RWPE2 (cell line): ENCODE data around the gene EOLA2.
"Not testable (repeated sequence)": the region's sequence is repeated elsewhere in the genome, so short reads cannot be mapped to it uniquely, and the experiment has no call there.

Source experiments
- ATAC-seq: fragments of 200-7000 bp; cut with Tn5 transposase; 3 replicates; pipeline ENCODE4 v1.9.1; 2021; ENCODE audit warnings: low read depth
- DNase-seq: peaks from one replicate; pipeline ENCODE4 v3.0.0-alpha.2; 2020; ENCODE audit warnings: low spot score
- H3K27ac ChIP-seq: fragments of 450-650 bp; 2 replicates; pipeline ENCODE4 v1.5.1; 2017; ENCODE audit warnings: mild to moderate bottlenecking; ENCODE audit not compliant: poor library complexity, severe bottlenecking
- H3K27me3 ChIP-seq: fragments of 250-450 bp; sonication (Bioruptor Pico); 2 replicates; pipeline ENCODE4 v1.5.1; 2021; ENCODE audit warnings: mild to moderate bottlenecking, moderate library complexity; ENCODE audit not compliant: insufficient read depth, poor library complexity, severe bottlenecking
- H3K36me3 ChIP-seq: fragments of 250-450 bp; sonication (Bioruptor Pico); 2 replicates; pipeline ENCODE4 v1.5.1; 2020; ENCODE audit warnings: low read depth, mild to moderate bottlenecking, moderate library complexity
- H3K4me1 ChIP-seq: fragments of 250-450 bp; sonication (Bioruptor Pico); 2 replicates; pipeline ENCODE4 v1.5.1; 2021; ENCODE audit warnings: mild to moderate bottlenecking, moderate library complexity; ENCODE audit not compliant: insufficient read depth, poor library complexity, severe bottlenecking
- H3K4me3 ChIP-seq: fragments of 250-450 bp; sonication (Bioruptor Pico); 2 replicates; pipeline ENCODE4 v1.5.1; 2021; ENCODE audit warnings: mild to moderate bottlenecking, moderate library complexity; ENCODE audit not compliant: severe bottlenecking
- H3K9me3 ChIP-seq: fragments of 250-450 bp; sonication (Bioruptor Pico); 2 replicates; pipeline ENCODE4 v1.5.1; 2021; ENCODE audit warnings: mild to moderate bottlenecking, moderate library complexity; ENCODE audit not compliant: severe bottlenecking
- CTCF ChIP-seq: fragments of 450-650 bp; IDR thresholded peaks from one replicate; pipeline ENCODE4 v1.5.1; 2017; ENCODE audit warnings: mild to moderate bottlenecking, moderate library complexity; ENCODE audit not compliant: poor library complexity, severe bottlenecking

Gene EOLA2

GRCh38 chrX:149939905-149940673 lies 1.8 kb upstream of the EOLA2 start:
- DNase-seq (peak; percentile 90), ATAC-seq (peak; percentile 75)
- Histone ChIP-seq H3K4me3 (peak overlapping the region; percentile 53), H3K36me3 (0 out of 2 replicates have a peak, but pooled peaks cover 3% of the 10 kb centered on the region), H3K4me1 (no peaks in the 10 kb centered on the region), H3K9me3 (no peaks in the 10 kb centered on the region), H3K27me3 (no peaks in the 10 kb centered on the region), H3K27ac (peak overlapping the region; percentile 76)
- no peak for TF ChIP-seq CTCF

DNA sequence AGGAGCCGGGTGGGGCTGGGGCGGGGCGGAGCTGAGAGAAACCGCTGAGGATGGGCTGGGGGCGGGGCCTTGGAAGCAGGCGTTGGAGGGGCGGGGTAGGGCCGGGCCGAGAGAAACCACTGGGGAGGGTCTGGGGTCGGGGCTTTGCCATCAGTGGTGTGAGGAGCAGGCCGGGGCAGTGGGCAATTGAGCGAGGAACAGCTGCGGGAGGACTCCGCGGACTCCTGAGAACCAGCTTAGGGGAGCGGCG lies 1.3 kb upstream of the EOLA2 start:
- Histone ChIP-seq H3K27me3 (no peaks in the 10 kb centered on the region), H3K9me3 (no peaks in the 10 kb centered on the region), H3K36me3 (0 out of 2 replicates have a peak, but pooled peaks cover 3% of the 10 kb centered on the region), H3K4me3 (peak overlapping the region; percentile 53), H3K4me1 (no peaks in the 10 kb centered on the region), H3K27ac (peak overlapping the region; percentile 76)
- DNase-seq (no peak), ATAC-seq (peak; percentile 22)
- no peak for TF ChIP-seq CTCF

DNA sequence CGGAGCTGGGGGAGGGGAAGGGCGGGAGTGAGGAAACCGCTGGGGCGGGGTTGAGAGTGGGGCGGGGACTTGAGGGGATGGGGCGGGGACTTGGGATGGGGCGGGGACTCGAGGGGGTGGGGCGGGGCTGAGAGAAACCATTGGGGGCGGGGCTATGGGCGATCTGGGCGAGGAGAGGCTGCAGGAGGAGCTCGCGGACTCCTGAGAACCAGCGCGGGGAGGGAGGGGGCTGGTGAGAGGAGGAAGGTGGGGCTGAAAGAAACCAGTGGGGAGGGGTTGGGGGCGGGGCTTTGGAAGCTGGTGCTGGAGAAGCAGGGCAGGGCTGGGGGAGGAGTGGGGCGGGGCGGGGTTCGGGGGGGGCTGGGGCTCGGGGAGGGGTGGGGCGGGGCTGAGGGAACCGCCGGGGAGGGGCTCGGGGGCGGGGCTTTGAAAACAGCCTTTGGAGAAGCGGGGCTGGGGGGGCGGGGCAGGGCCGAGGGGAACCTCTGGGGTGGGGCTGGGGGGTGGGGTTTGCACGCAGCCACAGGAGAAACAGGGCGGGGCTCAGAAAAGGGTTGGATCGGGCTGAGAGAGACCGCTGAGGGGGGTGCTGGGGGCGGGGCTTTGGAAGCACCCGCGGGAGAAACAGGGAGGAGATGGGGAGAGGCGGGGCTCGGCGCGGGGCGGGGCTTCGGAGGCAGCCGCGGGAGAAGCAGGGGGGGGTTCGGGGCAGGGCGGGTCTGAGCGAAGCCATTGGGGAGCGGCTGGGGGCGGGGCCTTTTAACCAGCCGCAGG lies 777 bp upstream of the EOLA2 start:
- Histone ChIP-seq H3K27ac (peak overlapping the region; percentile 76), H3K4me1 (no peaks in the 10 kb centered on the region), H3K9me3 (no peaks in the 10 kb centered on the region), H3K27me3 (no peaks in the 10 kb centered on the region), H3K36me3 (0 out of 2 replicates have a peak, but pooled peaks cover 3% of the 10 kb centered on the region), H3K4me3 (peak overlapping the region; percentile 74)
- DNase-seq (peak; percentile 91), ATAC-seq (peak; percentile 6)
- no peak for TF ChIP-seq CTCF

GRCh38 chrX:149937871-149938426 lies 342 bp downstream of the EOLA2 start:
- no peak for DNase-seq
- H3K4me3 ChIP-seq: peak overlapping the region; percentile 74
- H3K27ac ChIP-seq: peak overlapping the region; percentile 76
- H3K36me3 ChIP-seq: no peaks in the 10 kb centered on the region
- no peak for TF ChIP-seq CTCF
- no peaks in the 10 kb centered on the region for H3K9me3 ChIP-seq
- no peaks in the 10 kb centered on the region for H3K4me1 ChIP-seq
- ATAC-seq: no peak
- H3K27me3 ChIP-seq: no peaks in the 10 kb centered on the region

GRCh38 chrX:149937328-149937727 lies 963 bp downstream of the EOLA2 start:
- not testable (repeated sequence) for H3K27ac ChIP-seq, H3K27me3 ChIP-seq, H3K36me3 ChIP-seq, DNase-seq, ATAC-seq, H3K9me3 ChIP-seq, H3K4me1 ChIP-seq
- H3K4me3 ChIP-seq: peak overlapping the region; percentile 74

GRCh38 chrX:149933547-149933946 lies 4.7 kb downstream of the EOLA2 start:
- not testable (repeated sequence) for H3K9me3 ChIP-seq, H3K4me3 ChIP-seq, H3K4me1 ChIP-seq, ATAC-seq, DNase-seq, H3K27me3 ChIP-seq, H3K36me3 ChIP-seq, H3K27ac ChIP-seq

- not testable (repeated sequence) for H3K27ac ChIP-seq, DNase-seq, H3K36me3 ChIP-seq, H3K4me1 ChIP-seq, H3K4me3 ChIP-seq, H3K27me3 ChIP-seq, ATAC-seq, H3K9me3 ChIP-seq
Observed at GRCh38 chrX:149932970-149933369, 5.3 kb downstream of the EOLA2 start.
